Upper lobe of left lung (tissue), 4 donors: ENCODE measurements around the gene TMEM139.

Source experiments
- CTCF ChIP-seq, 6 experiments: fragments of 450-650 bp in 4 of 6; fragments of 200-600 bp in 2 of 6; sonication (generic) in 2 of 6; IDR thresholded peaks; one replicate each; pipeline ENCODE4 v1.5.1; 2016 to 2019; ENCODE audit warnings: antibody characterized with exemption in 6 of 6
- POLR2A ChIP-seq, 4 donors: fragments of 450-650 bp; IDR thresholded peaks; one replicate each; pipeline ENCODE4 v1.5.1; 2016 to 2017; ENCODE audit warnings: antibody characterized with exemption in 4 of 4, mild to moderate bottlenecking in 2 of 4

DNA sequence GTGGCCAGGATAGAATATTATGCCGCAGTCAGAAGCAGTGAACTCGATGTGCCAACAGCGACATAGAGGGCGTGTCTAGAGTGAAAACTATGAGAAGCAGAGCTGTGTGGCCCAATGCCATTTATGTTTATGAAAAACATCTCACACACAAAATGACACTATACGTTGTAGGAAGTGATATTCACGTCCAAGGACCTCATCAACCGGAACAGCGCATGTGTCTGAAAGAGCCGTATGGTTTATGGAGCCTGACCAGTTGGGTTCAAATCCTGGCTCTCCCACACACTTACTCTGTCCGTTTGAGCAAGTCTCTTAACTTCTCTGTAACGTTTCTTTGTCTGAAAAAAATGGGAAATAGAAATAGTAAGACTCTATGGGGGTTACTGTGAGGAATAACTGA lies 42.5 kb upstream of the TMEM139 start:
- TF ChIP-seq CTCF (IDR thresholded peaks at IDR 0.05) (no peak), POLR2A (IDR thresholded peaks at IDR 0.05) (no peak)
